Measurements from ENCODE around the gene CARD8.

CARD8 gene

GRCh38 chr19:48213959-48214358 is 41.8 kb downstream of the CARD8 start:
- DNase-seq (ENCODE audit: low read depth in 1 of 2, low spot score in 1 of 2), result no peak

- no peak for DNase-seq (ENCODE audit: low read depth in 1 of 2, low spot score in 1 of 2)
Observed at GRCh38 chr19:48210005-48210404, 45.7 kb downstream of the CARD8 start.

- no peak for DNase-seq (ENCODE audit: low read depth in 1 of 2, low spot score in 1 of 2)
Observed at GRCh38 chr19:48206397-48207093, 49.2 kb downstream of the CARD8 start.

GRCh38 chr19:48203794-48204628 is 51.7 kb downstream of the CARD8 start:
- peak; percentile 79 to 89 for DNase-seq (ENCODE audit: low read depth in 1 of 2, low spot score in 1 of 2)

- no peak for DNase-seq (ENCODE audit: low read depth in 1 of 2, low spot score in 1 of 2)
Observed at GRCh38 chr19:48203222-48203793, 52.4 kb downstream of the CARD8 start.

- no peak for DNase-seq (ENCODE audit: low read depth in 1 of 2, low spot score in 1 of 2)
Observed at GRCh38 chr19:48196933-48197665, 58.6 kb downstream of the CARD8 start.

- DNase-seq (ENCODE audit: low read depth in 1 of 2, low spot score in 1 of 2), result no peak
Observed at GRCh38 chr19:48196321-48196763, 59.4 kb downstream of the CARD8 start.

GRCh38 chr19:48194844-48195830 is 60.6 kb downstream of the CARD8 start:
- DNase-seq (ENCODE audit: low read depth in 1 of 2, low spot score in 1 of 2), result no peak

- DNase-seq (ENCODE audit: low read depth in 1 of 2, low spot score in 1 of 2), result no peak
Observed at GRCh38 chr19:48194041-48194843, 61.5 kb downstream of the CARD8 start.

- DNase-seq (ENCODE audit: low read depth in 1 of 2, low spot score in 1 of 2), result no peak
Observed at GRCh38 chr19:48192750-48193149, 63.0 kb downstream of the CARD8 start.

GRCh38 chr19:48190885-48191284 is 64.8 kb downstream of the CARD8 start:
- DNase-seq (ENCODE audit: low read depth in 1 of 2, low spot score in 1 of 2), result no peak

- peak in 1 of 2 donors; percentile 15 for DNase-seq (ENCODE audit: low read depth in 1 of 2, low spot score in 1 of 2)
Observed at GRCh38 chr19:48190288-48190884, 65.3 kb downstream of the CARD8 start.

- no peak for DNase-seq (ENCODE audit: low read depth in 1 of 2, low spot score in 1 of 2)
Observed at GRCh38 chr19:48186541-48186991, 69.1 kb downstream of the CARD8 start.

GRCh38 chr19:48186015-48186414 is 69.7 kb downstream of the CARD8 start:
- DNase-seq (ENCODE audit: low read depth in 1 of 2, low spot score in 1 of 2), result no peak

- no peak for DNase-seq (ENCODE audit: low read depth in 1 of 2, low spot score in 1 of 2)
Observed at GRCh38 chr19:48183356-48183755, 72.4 kb downstream of the CARD8 start.

GRCh38 chr19:48182434-48182833 is 73.3 kb downstream of the CARD8 start:
- DNase-seq (ENCODE audit: low read depth in 1 of 2, low spot score in 1 of 2), result no peak

- no peak for DNase-seq (ENCODE audit: low read depth in 1 of 2, low spot score in 1 of 2)
Observed at GRCh38 chr19:48181505-48181904, 74.2 kb downstream of the CARD8 start.

- no peak for DNase-seq (ENCODE audit: low read depth in 1 of 2, low spot score in 1 of 2)
Observed at GRCh38 chr19:48176226-48176625, 79.5 kb downstream of the CARD8 start.

GRCh38 chr19:48175578-48175977 is 80.1 kb downstream of the CARD8 start:
- DNase-seq (ENCODE audit: low read depth in 1 of 2, low spot score in 1 of 2), result no peak
